ENCODE results near the gene SMAP1.

SMAP1 gene

DNA sequence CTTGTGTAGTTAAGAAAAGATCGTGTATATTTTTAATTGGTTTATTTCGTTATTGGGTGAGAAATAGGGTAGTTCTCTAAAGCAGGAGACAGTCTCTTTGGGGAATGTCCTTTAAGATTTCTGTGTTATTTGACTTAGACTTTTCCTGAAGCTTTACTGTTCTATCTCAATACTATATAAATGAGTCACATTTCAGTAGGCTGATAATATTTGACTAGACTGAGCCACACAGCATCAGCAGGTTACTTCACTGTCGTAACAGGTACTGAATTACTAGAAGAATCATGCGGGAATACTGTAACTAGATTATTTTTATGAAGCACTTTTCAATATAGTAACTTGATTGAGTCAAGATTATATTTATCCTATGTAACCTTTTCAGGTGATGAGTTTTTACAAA lies 1.4 kb downstream of the SMAP1 start:
- Histone ChIP-seq H3K27me3 (ENCODE audit: low read depth, low read length) (no peaks in the 10 kb centered on the region), H3K4me2 (ENCODE audit: low read length) (peak overlapping the region; percentile 92), H3K9ac (ENCODE audit: low read length) (peak overlapping the region; percentile 80), H3K4me3 (ENCODE audit: low read length) (peak overlapping the region; percentile 91), H3K79me2 (ENCODE audit: low read length) (peaks cover 62% of the 10 kb centered on the region), H3K36me3 (replicated peaks; ENCODE audit: low read depth, low read length) (peaks cover 5% of the 10 kb centered on the region), H4K20me1 (ENCODE audit: insufficient read depth, low read length) (peaks cover 36% of the 10 kb centered on the region), H3K9me3 (ENCODE audit: insufficient read depth, low read length) (no peaks in the 10 kb centered on the region), H2AFZ (ENCODE audit: low read depth, low read length) (no peak overlapping the region), H3K4me1 (ENCODE audit: low read length) (peaks cover 15% of the 10 kb centered on the region), H3K27ac (ENCODE audit: low read length) (no peak overlapping the region)
- TF ChIP-seq, protein P1, sequence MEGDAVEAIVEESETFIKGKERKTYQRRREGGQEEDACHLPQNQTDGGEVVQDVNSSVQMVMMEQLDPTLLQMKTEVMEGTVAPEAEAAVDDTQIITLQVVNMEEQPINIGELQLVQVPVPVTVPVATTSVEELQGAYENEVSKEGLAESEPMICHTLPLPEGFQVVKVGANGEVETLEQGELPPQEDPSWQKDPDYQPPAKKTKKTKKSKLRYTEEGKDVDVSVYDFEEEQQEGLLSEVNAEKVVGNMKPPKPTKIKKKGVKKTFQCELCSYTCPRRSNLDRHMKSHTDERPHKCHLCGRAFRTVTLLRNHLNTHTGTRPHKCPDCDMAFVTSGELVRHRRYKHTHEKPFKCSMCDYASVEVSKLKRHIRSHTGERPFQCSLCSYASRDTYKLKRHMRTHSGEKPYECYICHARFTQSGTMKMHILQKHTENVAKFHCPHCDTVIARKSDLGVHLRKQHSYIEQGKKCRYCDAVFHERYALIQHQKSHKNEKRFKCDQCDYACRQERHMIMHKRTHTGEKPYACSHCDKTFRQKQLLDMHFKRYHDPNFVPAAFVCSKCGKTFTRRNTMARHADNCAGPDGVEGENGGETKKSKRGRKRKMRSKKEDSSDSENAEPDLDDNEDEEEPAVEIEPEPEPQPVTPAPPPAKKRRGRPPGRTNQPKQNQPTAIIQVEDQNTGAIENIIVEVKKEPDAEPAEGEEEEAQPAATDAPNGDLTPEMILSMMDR (IDR thresholded peaks at IDR 0.05; ENCODE audit: low read depth, low read length): no peak
- no peak for TF ChIP-seq EZH2phosphoT487 (IDR thresholded peaks at IDR 0.05; ENCODE audit: low read depth)

DNA sequence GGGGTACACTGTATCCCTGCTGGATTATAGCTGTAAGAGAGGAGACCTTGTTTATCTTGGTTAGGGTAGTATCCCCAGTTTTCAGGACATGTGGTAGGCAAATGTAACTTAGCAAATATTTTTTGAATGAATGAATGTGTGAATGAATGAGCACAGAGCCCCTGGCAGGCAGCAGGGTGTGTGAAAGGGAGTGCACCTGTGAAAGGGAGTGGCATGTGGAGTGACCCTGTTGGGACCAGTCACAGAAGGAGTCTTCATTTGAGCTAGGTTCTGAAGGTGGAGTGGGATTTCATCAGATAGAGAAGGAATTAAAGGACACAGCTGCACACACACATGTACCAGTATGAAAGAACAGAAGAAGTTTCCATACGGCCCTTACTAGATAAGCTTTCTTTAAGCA lies 4.9 kb downstream of the SMAP1 start:
- peaks cover 42% of the 10 kb centered on the region for H4K20me1 ChIP-seq (ENCODE audit: insufficient read depth, low read length)
- H3K79me2 ChIP-seq (ENCODE audit: low read length): peaks cover 86% of the 10 kb centered on the region
- no peak overlapping the region for H3K4me2 ChIP-seq (ENCODE audit: low read length)
- H3K4me3 ChIP-seq (ENCODE audit: low read length): no peak overlapping the region
- H3K9ac ChIP-seq (ENCODE audit: low read length): no peak overlapping the region
- peaks cover 5% of the 10 kb centered on the region for H3K36me3 ChIP-seq (replicated peaks; ENCODE audit: low read depth, low read length)
- no peaks in the 10 kb centered on the region for H3K9me3 ChIP-seq (ENCODE audit: insufficient read depth, low read length)
- no peak overlapping the region for H2AFZ ChIP-seq (ENCODE audit: low read depth, low read length)
- H3K27ac ChIP-seq (ENCODE audit: low read length): no peak overlapping the region
- H3K4me1 ChIP-seq (ENCODE audit: low read length): peaks cover 8% of the 10 kb centered on the region
- TF ChIP-seq EZH2phosphoT487 (IDR thresholded peaks at IDR 0.05; ENCODE audit: low read depth): no peak
- TF ChIP-seq, protein P1 (IDR thresholded peaks at IDR 0.05; ENCODE audit: low read depth, low read length): no peak
- no peaks in the 10 kb centered on the region for H3K27me3 ChIP-seq (ENCODE audit: low read depth, low read length)

DNA sequence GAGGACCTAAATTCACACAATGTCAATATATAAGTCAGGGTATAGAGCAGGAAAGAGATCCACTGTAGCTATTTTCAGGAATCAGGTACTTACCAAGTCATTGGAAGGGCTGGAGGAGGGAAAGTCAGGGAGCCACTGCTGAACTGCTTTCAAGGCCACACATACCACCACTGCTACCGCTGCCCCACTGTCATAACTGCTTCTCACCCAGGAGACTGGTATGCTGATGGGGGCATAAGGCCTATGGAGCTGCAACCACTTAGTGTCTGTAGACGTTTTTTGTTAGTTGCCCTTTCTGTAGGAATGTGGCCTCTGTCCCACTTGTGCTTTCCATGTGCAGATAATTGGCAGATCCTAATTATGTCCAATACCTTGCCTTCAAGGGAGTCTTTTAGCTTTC lies 5.4 kb downstream of the SMAP1 start:
- TF ChIP-seq EZH2phosphoT487 (IDR thresholded peaks at IDR 0.05; ENCODE audit: low read depth): no peak
- TF ChIP-seq, protein P1 (IDR thresholded peaks at IDR 0.05; ENCODE audit: low read depth, low read length): no peak
- Histone ChIP-seq H3K36me3 (replicated peaks; ENCODE audit: low read depth, low read length) (peaks cover 5% of the 10 kb centered on the region), H4K20me1 (ENCODE audit: insufficient read depth, low read length) (peaks cover 43% of the 10 kb centered on the region), H3K27ac (ENCODE audit: low read length) (no peak overlapping the region), H3K9me3 (ENCODE audit: insufficient read depth, low read length) (no peaks in the 10 kb centered on the region), H3K4me2 (ENCODE audit: low read length) (no peak overlapping the region), H3K79me2 (ENCODE audit: low read length) (peaks cover 88% of the 10 kb centered on the region), H3K4me3 (ENCODE audit: low read length) (no peak overlapping the region), H2AFZ (ENCODE audit: low read depth, low read length) (no peak overlapping the region), H3K9ac (ENCODE audit: low read length) (no peak overlapping the region), H3K27me3 (ENCODE audit: low read depth, low read length) (no peaks in the 10 kb centered on the region), H3K4me1 (ENCODE audit: low read length) (peaks cover 8% of the 10 kb centered on the region)

DNA sequence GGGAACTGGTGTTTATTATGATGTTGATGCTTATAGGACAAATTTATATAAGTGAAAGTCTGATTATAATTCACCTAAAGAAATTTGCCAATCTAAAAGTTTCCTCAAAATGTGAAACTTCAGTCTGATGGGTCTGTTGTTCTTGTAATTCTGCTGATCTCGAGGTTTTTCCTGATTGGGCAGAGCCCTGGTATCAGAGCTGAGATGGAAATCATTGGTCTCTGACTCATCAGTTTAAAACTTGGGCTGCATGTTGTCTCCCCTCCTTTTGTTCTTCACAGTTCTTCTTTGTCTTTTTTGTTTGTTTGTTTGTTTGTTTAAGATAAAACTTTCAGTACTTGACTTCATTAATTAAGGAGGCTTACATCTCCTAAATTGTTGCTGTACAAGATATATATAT lies 5.9 kb downstream of the SMAP1 start:
- no peak overlapping the region for H3K4me2 ChIP-seq (ENCODE audit: low read length)
- no peak overlapping the region for H3K4me3 ChIP-seq (ENCODE audit: low read length)
- TF ChIP-seq EZH2phosphoT487 (IDR thresholded peaks at IDR 0.05; ENCODE audit: low read depth): no peak
- TF ChIP-seq, protein P1 (IDR thresholded peaks at IDR 0.05; ENCODE audit: low read depth, low read length): no peak
- H3K27ac ChIP-seq (ENCODE audit: low read length): no peak overlapping the region
- H3K79me2 ChIP-seq (ENCODE audit: low read length): peaks cover 88% of the 10 kb centered on the region
- peaks cover 5% of the 10 kb centered on the region for H3K36me3 ChIP-seq (replicated peaks; ENCODE audit: low read depth, low read length)
- H3K4me1 ChIP-seq (ENCODE audit: low read length): peaks cover 8% of the 10 kb centered on the region
- H4K20me1 ChIP-seq (ENCODE audit: insufficient read depth, low read length): peaks cover 48% of the 10 kb centered on the region
- no peaks in the 10 kb centered on the region for H3K27me3 ChIP-seq (ENCODE audit: low read depth, low read length)
- no peaks in the 10 kb centered on the region for H3K9me3 ChIP-seq (ENCODE audit: insufficient read depth, low read length)
- no peak overlapping the region for H3K9ac ChIP-seq (ENCODE audit: low read length)
- H2AFZ ChIP-seq (ENCODE audit: low read depth, low read length): no peak overlapping the region

Data from OCI-LY3 (cell line).